ENCODE measurements around the gene ZNF286A.
"Not testable (repeated sequence)": the region's sequence is repeated elsewhere in the genome, so short reads cannot be mapped to it uniquely, and the experiment has no call there.

The ZNF286A gene

GRCh38 chr17:15698967-15699366 is 585 bp upstream of the ZNF286A start:
- not testable (repeated sequence) for FAIRE-seq; DNase-seq (ENCODE audit: low spot score)

- FAIRE-seq; DNase-seq (ENCODE audit: low spot score): not testable (repeated sequence)
Measured at GRCh38 chr17:15699937-15700336, 385 bp downstream of the ZNF286A start.

- not testable (repeated sequence) for DNase-seq (ENCODE audit: low spot score); FAIRE-seq
Measured at GRCh38 chr17:15704239-15704638, 4.7 kb downstream of the ZNF286A start.

GRCh38 chr17:15704813-15705212 is 5.3 kb downstream of the ZNF286A start:
- not testable (repeated sequence) for DNase-seq (ENCODE audit: low spot score); FAIRE-seq

- not testable (repeated sequence) for FAIRE-seq; DNase-seq (ENCODE audit: low spot score)
Measured at GRCh38 chr17:15708879-15709278, 9.3 kb downstream of the ZNF286A start.

DNA sequence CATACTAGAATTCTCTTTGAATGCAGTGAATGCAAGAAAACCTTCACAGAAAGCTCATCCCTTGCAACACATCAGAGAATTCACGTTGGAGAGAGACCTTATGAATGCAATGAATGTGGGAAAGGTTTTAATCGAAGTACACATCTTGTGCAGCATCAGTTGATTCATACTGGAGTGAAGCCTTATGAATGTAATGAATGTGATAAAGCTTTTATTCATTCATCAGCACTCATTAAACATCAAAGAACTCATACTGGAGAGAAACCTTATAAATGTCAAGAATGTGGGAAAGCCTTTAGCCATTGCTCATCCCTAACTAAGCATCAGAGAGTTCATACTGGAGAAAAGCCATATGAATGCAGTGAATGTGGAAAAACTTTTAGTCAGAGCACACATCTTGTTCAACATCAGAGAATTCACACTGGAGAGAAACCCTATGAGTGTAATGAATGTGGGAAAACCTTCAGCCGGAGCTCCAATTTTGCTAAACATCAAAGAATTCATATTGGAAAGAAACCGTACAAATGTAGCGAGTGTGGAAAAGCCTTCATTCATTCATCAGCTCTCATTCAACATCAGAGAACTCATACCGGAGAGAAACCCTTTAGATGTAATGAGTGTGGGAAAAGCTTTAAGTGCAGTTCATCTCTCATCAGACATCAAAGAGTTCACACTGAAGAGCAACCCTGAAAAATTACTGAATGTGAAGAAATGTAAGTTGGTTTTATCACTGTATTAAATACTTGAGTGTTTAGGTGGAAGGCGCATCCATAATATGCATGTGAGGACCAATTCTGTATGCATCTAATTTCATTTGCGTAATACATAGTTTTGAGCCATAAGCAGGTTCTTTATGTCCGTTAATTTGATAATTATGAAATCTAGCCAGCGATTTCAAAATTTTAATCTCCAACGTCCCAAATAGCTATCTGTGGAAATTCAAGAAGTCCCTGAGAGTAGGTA is 17.3 kb downstream of the ZNF286A start:
- not testable (repeated sequence) for FAIRE-seq; DNase-seq (ENCODE audit: low spot score)

- DNase-seq (ENCODE audit: low spot score); FAIRE-seq: not testable (repeated sequence)
Measured at GRCh38 chr17:15730535-15730934, 31.0 kb downstream of the ZNF286A start.

DNA sequence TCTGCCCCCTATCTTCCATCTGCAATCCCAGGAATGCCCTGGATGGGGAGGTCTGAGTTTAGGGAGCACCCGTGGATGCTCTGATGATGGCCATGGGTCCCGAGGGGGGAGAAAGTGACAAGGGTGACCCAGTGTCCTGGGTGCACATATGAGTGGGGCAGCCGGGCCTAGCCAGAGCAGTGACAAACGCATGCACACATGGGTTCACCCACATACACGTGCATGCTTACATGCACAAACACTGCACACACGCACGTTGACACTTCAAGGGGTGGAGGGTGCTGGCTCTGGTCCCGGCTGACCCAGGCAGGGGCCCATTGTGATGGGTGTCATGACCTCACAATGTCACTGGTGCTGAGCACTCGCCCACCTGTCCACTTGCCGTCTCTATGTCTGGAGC is 32.3 kb downstream of the ZNF286A start, which contains the start of gene TBC1D26:
Gene TBC1D26, plus strand, starts transcription at position 384 of the 400 bp plus-strand sequence. CDS start 3,066 bp downstream, outside the sequence.
- FAIRE-seq; DNase-seq (ENCODE audit: low spot score): not testable (repeated sequence)

DNA sequence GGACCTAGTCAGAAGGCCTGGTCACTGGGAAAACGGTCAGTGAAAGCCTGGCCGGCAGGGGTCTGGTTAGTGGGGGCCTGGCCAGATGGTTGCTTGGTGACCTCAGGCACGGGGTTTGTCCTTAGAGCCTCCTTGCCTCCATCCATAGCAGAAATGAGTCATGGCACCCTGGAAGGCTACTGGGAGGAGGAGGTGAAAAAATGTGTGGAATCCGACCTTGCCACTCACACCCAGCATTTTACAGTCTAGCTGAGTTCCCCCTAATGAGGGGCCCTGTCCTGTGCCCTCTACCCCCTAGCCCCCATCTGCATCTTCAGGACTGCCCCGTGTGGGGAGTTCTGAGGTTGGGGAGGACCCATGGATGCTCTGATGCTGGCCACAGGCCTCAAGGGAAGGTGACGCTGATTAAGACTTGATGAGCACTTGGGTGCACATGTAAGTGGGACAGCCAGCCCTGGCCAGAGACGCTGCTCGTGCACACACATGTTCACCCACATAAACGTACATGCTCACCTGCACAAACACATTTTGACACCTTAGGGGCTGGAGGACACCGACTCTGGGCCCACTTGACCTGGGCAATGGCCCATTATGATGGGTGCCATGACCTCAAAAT is 33.7 kb downstream of the ZNF286A start:
- DNase-seq (ENCODE audit: low spot score); FAIRE-seq: not testable (repeated sequence)

DNA sequence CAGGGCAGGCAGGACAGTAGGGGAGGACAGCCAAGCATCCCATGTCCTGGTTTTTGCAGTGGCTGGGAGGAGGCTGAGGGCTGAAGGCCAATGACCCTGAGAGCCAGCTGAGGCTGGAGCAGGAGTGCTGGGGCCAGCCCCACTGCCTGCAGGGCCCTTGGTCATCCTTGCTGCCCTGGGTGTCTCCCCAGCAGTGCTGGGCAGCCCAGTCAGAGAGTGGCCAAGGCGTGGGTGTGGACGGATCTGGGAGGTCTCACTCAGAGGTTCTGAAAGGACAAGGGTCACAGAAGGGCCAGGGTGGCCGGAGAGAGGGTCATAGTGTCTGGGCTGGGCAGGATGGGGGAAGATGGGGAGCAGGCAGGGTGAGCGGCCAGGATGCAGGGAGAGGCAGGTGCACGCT is 37.0 kb downstream of the ZNF286A start:
- DNase-seq (ENCODE audit: low spot score); FAIRE-seq: not testable (repeated sequence)

- FAIRE-seq: no peak
- DNase-seq (ENCODE audit: low spot score): no peak
Measured at GRCh38 chr17:15738066-15738465, 38.5 kb downstream of the ZNF286A start.

- FAIRE-seq; DNase-seq (ENCODE audit: low spot score): not testable (repeated sequence)
Measured at GRCh38 chr17:15739259-15739658, 39.7 kb downstream of the ZNF286A start.

- FAIRE-seq; DNase-seq (ENCODE audit: low spot score): not testable (repeated sequence)
Measured at GRCh38 chr17:15740041-15740440, 40.5 kb downstream of the ZNF286A start.

DNA sequence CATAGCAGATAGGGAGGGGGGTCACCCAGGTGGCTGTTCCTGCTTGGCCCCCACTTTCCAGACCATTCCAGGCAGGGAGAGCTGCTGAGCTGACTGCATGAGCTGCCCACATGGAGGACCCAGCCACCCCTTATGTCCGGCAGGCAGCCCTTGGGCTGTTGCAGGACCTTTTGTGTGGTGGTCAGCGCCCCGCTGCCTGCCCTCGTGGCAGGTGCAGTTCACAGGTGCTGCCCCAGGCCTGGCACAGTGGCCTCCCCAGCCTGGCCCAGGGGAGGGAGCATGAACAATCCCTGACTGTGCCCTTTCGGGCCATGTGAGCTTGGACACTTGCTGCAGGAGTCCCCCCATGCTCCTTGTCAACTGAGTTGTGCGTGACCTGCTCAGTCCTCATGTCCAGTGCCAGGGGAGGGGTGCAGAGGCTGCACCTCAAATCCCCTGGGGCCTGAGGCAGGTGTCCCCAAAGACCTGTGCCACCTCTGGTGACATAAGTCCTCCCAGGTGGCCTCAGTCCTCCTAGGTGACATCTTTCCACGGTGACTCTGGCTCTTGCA is 41.1 kb downstream of the ZNF286A start:
- no peak for DNase-seq (ENCODE audit: low spot score)
- no peak for FAIRE-seq

DNA sequence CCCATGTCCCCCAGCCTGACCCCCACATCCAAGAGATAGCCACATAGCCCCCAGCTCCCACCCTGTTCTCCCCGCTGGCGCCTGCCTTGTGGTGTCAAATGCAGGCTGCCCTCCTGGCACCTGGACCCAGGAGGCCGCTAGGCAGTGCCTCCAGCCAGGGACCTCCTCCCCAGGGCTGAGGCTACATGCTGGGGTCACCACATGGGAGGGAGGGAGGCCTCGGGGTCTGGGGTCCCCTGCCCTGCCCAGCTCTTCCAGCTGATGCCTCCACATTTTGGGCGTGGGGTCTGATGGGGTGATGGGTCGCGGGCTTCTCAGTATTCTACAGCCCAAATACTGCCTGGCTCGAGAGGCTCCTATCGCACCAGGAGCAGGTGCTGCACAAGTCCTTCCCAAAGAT is 42.1 kb downstream of the ZNF286A start:
- DNase-seq (ENCODE audit: low spot score) (no peak), FAIRE-seq (no peak)

DNA sequence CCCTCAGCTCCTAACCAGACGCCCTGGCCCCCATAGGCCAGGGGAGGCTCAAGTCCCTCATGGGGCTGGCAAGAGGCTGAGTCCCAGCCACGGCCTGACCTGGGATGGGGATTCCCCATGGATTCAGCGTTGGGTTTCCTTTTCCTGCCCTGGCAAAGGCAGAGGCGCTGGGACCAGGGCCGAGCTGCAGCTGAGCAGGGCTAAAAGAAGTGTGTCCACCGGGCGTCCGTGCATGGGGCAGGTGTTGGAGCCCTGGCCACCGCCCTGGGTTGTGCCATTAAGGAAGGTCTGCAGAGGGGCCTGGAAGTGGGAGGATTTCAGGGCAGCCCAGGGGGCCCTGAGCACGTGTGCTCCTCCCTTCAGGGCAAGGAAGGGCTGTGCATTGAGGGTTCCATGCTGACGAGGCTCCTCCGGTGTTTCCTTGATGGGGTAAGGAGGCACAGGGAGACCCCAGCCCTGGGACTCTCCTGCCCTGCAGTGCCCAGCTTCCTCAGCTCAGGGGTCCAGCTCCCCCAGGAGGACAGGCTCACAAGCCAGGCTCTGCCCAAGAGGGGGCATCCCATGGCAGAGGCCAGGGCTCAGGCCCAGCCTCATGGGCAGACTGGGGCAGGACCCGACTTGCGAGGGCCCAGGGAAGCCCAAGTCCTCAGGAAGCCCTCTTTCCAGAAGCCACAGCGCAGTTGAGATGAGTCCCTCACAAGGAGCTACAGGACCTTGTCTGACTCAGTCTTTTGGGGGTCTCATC is 42.7 kb downstream of the ZNF286A start:
- no peak for DNase-seq (ENCODE audit: low spot score)
- FAIRE-seq: no peak

DNA sequence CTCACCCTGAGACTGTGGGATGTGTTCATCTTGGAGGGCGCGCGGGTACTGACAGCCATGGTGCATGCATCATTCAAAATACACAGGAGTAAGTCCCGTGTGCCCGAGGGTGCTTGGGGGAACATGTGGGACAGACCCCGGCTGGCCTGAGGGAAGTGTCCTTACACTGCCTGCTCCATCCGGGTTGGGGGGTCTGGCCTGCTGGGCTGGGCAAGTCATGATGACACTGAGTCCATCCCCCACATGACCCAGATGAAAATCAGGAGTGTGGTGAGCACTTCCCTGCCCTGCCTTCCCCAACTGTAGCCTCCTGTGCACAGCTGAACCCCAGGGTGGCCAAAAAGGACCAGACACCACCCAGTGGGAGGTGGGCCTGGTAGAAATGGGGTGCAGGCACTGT is 43.4 kb downstream of the ZNF286A start:
- DNase-seq (ENCODE audit: low spot score): no peak

GRCh38 chr17:15744074-15744676 is 44.6 kb downstream of the ZNF286A start:
- FAIRE-seq (no peak), DNase-seq (ENCODE audit: low spot score) (no peak)

More for the DNA sequence above, 43.4 kb downstream of the ZNF286A start:
- no peak for FAIRE-seq

DNA sequence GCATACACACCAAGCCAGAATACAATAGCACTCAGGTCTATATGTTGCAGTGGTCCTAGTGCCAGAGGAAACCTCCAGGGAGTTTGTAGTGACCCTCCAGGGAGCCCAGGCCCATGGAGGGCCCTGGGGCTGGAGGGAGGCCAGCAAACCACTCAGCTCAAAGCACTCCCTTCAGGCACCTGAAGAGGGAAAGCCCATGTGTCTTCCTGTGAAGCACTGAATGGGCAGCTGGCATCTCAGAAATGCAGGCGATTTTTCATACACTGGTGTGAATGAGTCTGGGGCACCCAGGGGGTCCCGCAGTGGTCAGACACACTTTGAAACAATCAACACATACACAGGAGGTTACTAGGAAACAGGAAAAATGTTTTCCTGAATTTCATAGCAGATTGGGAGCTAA is 45.3 kb downstream of the ZNF286A start:
- no peak for DNase-seq (ENCODE audit: low spot score)
- no peak for FAIRE-seq

- not testable (repeated sequence) for FAIRE-seq; DNase-seq (ENCODE audit: low spot score)
Measured at GRCh38 chr17:15749403-15749802, 49.9 kb downstream of the ZNF286A start.
